HG03135 (cell line): ENCODE data around the gene STK39.

Source experiments
- ATAC-seq: cut with Tn5 transposase; IDR thresholded peaks from one replicate; pipeline ENCODE4 v1.9.1; 2021; ENCODE audit warnings: mild to moderate bottlenecking, moderate library complexity; ENCODE audit not compliant: unreplicated experiment

STK39 gene

GRCh38 chr2:168024459-168024858, 222.9 kb downstream of the STK39 start:
- ATAC-seq: no peak

GRCh38 chr2:168021800-168022587, 225.4 kb downstream of the STK39 start:
- ATAC-seq: no peak

GRCh38 chr2:168015274-168015953, 232.0 kb downstream of the STK39 start:
- ATAC-seq: no peak

GRCh38 chr2:168009900-168010299, 237.5 kb downstream of the STK39 start:
- ATAC-seq: no peak

GRCh38 chr2:168008646-168009195, 238.7 kb downstream of the STK39 start:
- ATAC-seq: no peak

GRCh38 chr2:168006498-168006897, 240.9 kb downstream of the STK39 start:
- ATAC-seq: no peak

GRCh38 chr2:168005586-168005985, 241.8 kb downstream of the STK39 start:
- no peak for ATAC-seq

GRCh38 chr2:168003876-168004275, 243.5 kb downstream of the STK39 start:
- no peak for ATAC-seq

- ATAC-seq: no peak
Measured at GRCh38 chr2:168002021-168002553, 245.3 kb downstream of the STK39 start.

GRCh38 chr2:167992278-167992677, 255.1 kb downstream of the STK39 start:
- ATAC-seq: no peak

GRCh38 chr2:167990062-167990461, 257.3 kb downstream of the STK39 start:
- ATAC-seq: no peak

- no peak for ATAC-seq
Measured at GRCh38 chr2:167988296-167988695, 259.1 kb downstream of the STK39 start.

GRCh38 chr2:167987558-167987957, 259.8 kb downstream of the STK39 start:
- no peak for ATAC-seq

GRCh38 chr2:167987026-167987425, 260.4 kb downstream of the STK39 start:
- ATAC-seq: no peak

GRCh38 chr2:167986223-167986622, 261.2 kb downstream of the STK39 start:
- ATAC-seq: no peak

- ATAC-seq: no peak
Measured at GRCh38 chr2:167981945-167982344, 265.4 kb downstream of the STK39 start.

GRCh38 chr2:167980439-167980838, 267.0 kb downstream of the STK39 start:
- ATAC-seq: no peak

- ATAC-seq: no peak
Measured at GRCh38 chr2:167972746-167973145, 274.6 kb downstream of the STK39 start.

GRCh38 chr2:167972020-167972419, 275.4 kb downstream of the STK39 start:
- no peak for ATAC-seq

- no peak for ATAC-seq
Measured at GRCh38 chr2:167966937-167967913, 280.2 kb downstream of the STK39 start.
